HCT116 (cell line): ENCODE results near the gene MYH7.

Experiments
- CEBPB ChIP-seq: IDR thresholded peaks from 2 replicates; pipeline ENCODE4 v1.6.1; 2012; ENCODE audit warnings: low read depth
- POLR2AphosphoS5 ChIP-seq: IDR thresholded peaks from 2 replicates; pipeline ENCODE4 v1.6.1; 2011; ENCODE audit warnings: mild to moderate bottlenecking, low read depth, low read length, moderate library complexity

GRCh38 chr14:23468704-23469126 is 33.3 kb upstream of the MYH7 start:
- TF ChIP-seq CEBPB: no peak
- TF ChIP-seq POLR2AphosphoS5: no peak
